Breast epithelium (tissue), 4 donors: ENCODE results near the gene METRNL. TPM values are rescaled to one million over a fixed set of nuclear protein-coding genes. Genes with fewer than 3 reads are reported as not detected.
A peak's percentile ranks its signal among the peaks of the same experiment; 100 is the strongest.

Experiments used
- DNase-seq, 2 donors: peaks; one replicate each; pipeline ENCODE4 v3.0.0-alpha.2; 2019; ENCODE audit warnings: low spot score in 2 of 2
- H3K27ac ChIP-seq, 2 donors: fragments of 200-600 bp; sonication (generic) in 1 of 2; one replicate each; pipeline ENCODE4 v1.5.1; 2016 to 2019; ENCODE audit warnings: mild to moderate bottlenecking in 1 of 2
- H3K27me3 ChIP-seq, 2 donors: fragments of 200-600 bp; sonication (generic) in 1 of 2; one replicate each; pipeline versions ENCODE4 v1.5.1 to v1.6.0; 2017 to 2019; ENCODE audit warnings: control low read depth in 1 of 2, mild to moderate bottlenecking in 1 of 2
- H3K36me3 ChIP-seq: fragments of 200-600 bp; one replicate; pipeline ENCODE4 v1.5.1; 2019
- H3K4me1 ChIP-seq, 2 donors: fragments of 200-600 bp; sonication (generic); one replicate each; pipeline ENCODE4 v1.5.1; 2016 to 2019; ENCODE audit warnings: control low read depth in 1 of 2
- H3K4me3 ChIP-seq, 3 donors: fragments of 200-600 bp; sonication (generic); 1 replicate in 2 of 3; 2 replicates in 1 of 3; pipeline ENCODE4 v1.5.1; 2016 to 2019; ENCODE audit warnings: mild to moderate bottlenecking in 3 of 3, moderate library complexity in 2 of 3
- H3K9me3 ChIP-seq, 2 donors: fragments of 200-600 bp; sonication (generic) in 1 of 2; one replicate each; pipeline ENCODE4 v1.5.1; 2016 to 2019; ENCODE audit warnings: control low read depth in 1 of 2
- CTCF ChIP-seq, 3 donors: fragments of 450-650 bp; IDR thresholded peaks; one replicate each; pipeline ENCODE4 v1.5.1; 2016 to 2017; ENCODE audit warnings: antibody characterized with exemption in 3 of 3, mild to moderate bottlenecking in 3 of 3, moderate library complexity in 3 of 3
- POLR2A ChIP-seq: fragments of 450-650 bp; IDR thresholded peaks from one replicate; pipeline ENCODE4 v1.6.1; 2016; ENCODE audit warnings: antibody characterized with exemption, mild to moderate bottlenecking, moderate library complexity
- POLR2AphosphoS5 ChIP-seq, 3 donors: sonication (generic); formaldehyde crosslinking; IDR thresholded peaks; one replicate each; pipeline ENCODE4 v1.6.1; 2017; ENCODE audit warnings: antibody characterized with exemption in 3 of 3
- intact Hi-C: fragments of 100-400 bp; cut with DNase I; formaldehyde crosslinking; loops from one replicate; pipeline ENCODE4 v1.15.1; 2023; ENCODE audit warnings: low total_unique reads
- total RNA-seq, 3 donors: library from RNA; depleted of rRNA; stranded (reverse); fragments of >200 nt; gene quantifications; one replicate each; pipeline ENCODE4 v1.1.0, GENCODE V29; 2016

METRNL gene
- total RNA-seq, 3 donors from 2014 or later = 41.6 to 102 (median 54.1) TPM

- Histone ChIP-seq H3K9me3 (no peaks in the 10 kb centered on the region), H3K36me3 (no peaks in the 10 kb centered on the region), H3K27ac (no peak overlapping the region), H3K4me3 (no peak overlapping the region), H3K4me1 (no peaks in the 10 kb centered on the region), H3K27me3 (no peaks in the 10 kb centered on the region)
- DNase-seq = peak; percentile 16 to 44
- TF ChIP-seq CTCF (IDR thresholded peaks at IDR 0.05) (no peak), POLR2A (no peak), POLR2AphosphoS5 (IDR thresholded peaks at IDR 0.05) (no peak)
- intact Hi-C loops = no loop called here
Observed at GRCh38 chr17:83062011-83062817, 17.2 kb upstream of the METRNL start.

- H3K27me3 ChIP-seq = no peaks in the 10 kb centered on the region
- no peaks in the 10 kb centered on the region for H3K36me3 ChIP-seq
- H3K4me1 ChIP-seq = no peaks in the 10 kb centered on the region
- DNase-seq = peak; percentile 19 to 50
- no peaks in the 10 kb centered on the region for H3K9me3 ChIP-seq
- H3K27ac ChIP-seq = no peak overlapping the region
- no peak for TF ChIP-seq CTCF (IDR thresholded peaks at IDR 0.05)
- TF ChIP-seq POLR2A = no peak
- TF ChIP-seq POLR2AphosphoS5 (IDR thresholded peaks at IDR 0.05) = no peak
- intact Hi-C loops = no loop called here
- peak overlapping the region in 2 of 3 donors; percentile 17 to 19 for H3K4me3 ChIP-seq
Observed at GRCh38 chr17:83062818-83063671, 16.4 kb upstream of the METRNL start.

- Histone ChIP-seq H3K36me3 (no peaks in the 10 kb centered on the region), H3K27ac (no peak overlapping the region), H3K27me3 (no peaks in the 10 kb centered on the region), H3K4me3 (no peak overlapping the region), H3K9me3 (no peaks in the 10 kb centered on the region), H3K4me1 (no peaks in the 10 kb centered on the region)
- peak; percentile 15 to 50 for DNase-seq
- TF ChIP-seq POLR2A (no peak), POLR2AphosphoS5 (IDR thresholded peaks at IDR 0.05) (no peak), CTCF (IDR thresholded peaks at IDR 0.05) (no peak)
- intact Hi-C loops = no loop called here
Observed at GRCh38 chr17:83064021-83064731, 15.2 kb upstream of the METRNL start.

GRCh38 chr17:83064732-83065659 lies 14.4 kb upstream of the METRNL start:
- TF ChIP-seq POLR2AphosphoS5 (IDR thresholded peaks at IDR 0.05) = no peak
- no peak for TF ChIP-seq CTCF (IDR thresholded peaks at IDR 0.05)
- TF ChIP-seq POLR2A = no peak

More at GRCh38 chr17:83064732-83065659, 14.4 kb upstream of the METRNL start:
- intact Hi-C loops = no loop called here
- Histone ChIP-seq H3K27ac (no peak overlapping the region), H3K36me3 (no peaks in the 10 kb centered on the region), H3K4me3 (no peak overlapping the region), H3K9me3 (no peaks in the 10 kb centered on the region), H3K4me1 (no peaks in the 10 kb centered on the region), H3K27me3 (no peaks in the 10 kb centered on the region)
- peak; percentile 73 to 92 for DNase-seq
